Stomach (tissue), 9 donors: Measurements from ENCODE around the gene MAPK9. TPM values are rescaled to one million over a fixed set of nuclear protein-coding genes. Genes with fewer than 3 reads are reported as not detected.

Experiments used
- DNase-seq, 2 donors: peaks; one replicate each; pipeline versions ENCODE4 v3.0.0 to v3.0.0-alpha.2; 2013 to 2019
- H3K27ac ChIP-seq, 5 donors: fragments of 200-600 bp in 4 of 5; sonication (generic) in 4 of 5; one replicate each; pipeline ENCODE4 v1.5.1; 2013 to 2019; ENCODE audit warnings: mild to moderate bottlenecking in 1 of 5, moderate library complexity in 1 of 5
- H3K27me3 ChIP-seq, 3 donors: fragments of 200-600 bp; sonication (generic); one replicate each; pipeline ENCODE4 v1.5.1; 2017 to 2019; ENCODE audit warnings: mixed run types in 1 of 3
- H3K36me3 ChIP-seq, 4 donors: fragments of 200-600 bp; sonication (generic); 1 replicate in 3 of 4; 2 replicates in 1 of 4; pipeline ENCODE4 v1.5.1; 2016 to 2019
- H3K4me1 ChIP-seq, 4 donors: fragments of 200-600 bp; sonication (generic); one replicate each; pipeline ENCODE4 v1.5.1; 2016 to 2019
- H3K4me3 ChIP-seq, 4 donors: fragments of 200-600 bp; sonication (generic) in 3 of 4; one replicate each; pipeline ENCODE4 v1.5.1; 2016 to 2019; ENCODE audit warnings: mild to moderate bottlenecking in 1 of 4
- H3K9me3 ChIP-seq, 4 donors: fragments of 200-600 bp; sonication (generic); one replicate each; pipeline ENCODE4 v1.5.1; 2016 to 2019
- EP300 ChIP-seq: sonication (generic); formaldehyde crosslinking; IDR thresholded peaks from one replicate; pipeline ENCODE4 v1.6.1; 2017; ENCODE audit warnings: antibody characterized with exemption
- POLR2A ChIP-seq, 4 donors: fragments of 450-650 bp; IDR thresholded peaks; one replicate each; pipeline ENCODE4 v1.6.1; 2016; ENCODE audit warnings: antibody characterized with exemption in 4 of 4, control low read depth in 2 of 4, mild to moderate bottlenecking in 1 of 4, moderate library complexity in 1 of 4
- POLR2AphosphoS5 ChIP-seq, 3 donors: sonication (generic); formaldehyde crosslinking; IDR thresholded peaks; one replicate each; pipeline ENCODE4 v1.6.1; 2016; ENCODE audit warnings: antibody characterized with exemption in 3 of 3
- WGBS, 5 donors: extraction: QIAGEN DNeasy Blood & Tissue Kit in 3 of 5; methylation state at CpG; one replicate each; pipeline versions ENCODE4 v1.1.5 to v1.1.7; 2013 to 2018; 5-methylcytosine and 5-hydroxymethylcytosine counted together
- intact Hi-C: fragments of 100-400 bp; cut with DNase I; formaldehyde crosslinking; loops from one replicate; pipeline ENCODE4 v1.15.1; 2023; ENCODE audit warnings: low total_unique reads
- polyA plus RNA-seq, 3 donors: library from polyadenylated mRNA; stranded (reverse); fragments of 200-250 nt; gene quantifications; one replicate each; pipeline ENCODE4 v1.2.3, GENCODE V29; 2013
- total RNA-seq, 5 donors: library from RNA; depleted of rRNA; stranded (reverse); fragments of >200 nt; gene quantifications; one replicate each; pipeline versions ENCODE4 v1.1.0 to v1.2.3, GENCODE V29; 2014 to 2016
- TF ChIP-seq, protein P1 (sequence below), 7 experiments: fragments of 450-650 bp in 4 of 7; fragments of 200-600 bp in 3 of 7; sonication (generic) in 3 of 7; IDR thresholded peaks; one replicate each; pipeline ENCODE4 v1.5.1; 2016 to 2019; ENCODE audit warnings: antibody characterized with exemption in 7 of 7, control low read depth in 2 of 7, mild to moderate bottlenecking in 1 of 7
- donor health status: healthy with polysubstance abuse.
- donor health status: Bipolar disorder and iron deficiency.
- donor health status: healthy.

MAPK9 gene
- total and polyA plus RNA-seq, 8 donors: 9.2 to 43.5 (median 22.3) TPM

DNA sequence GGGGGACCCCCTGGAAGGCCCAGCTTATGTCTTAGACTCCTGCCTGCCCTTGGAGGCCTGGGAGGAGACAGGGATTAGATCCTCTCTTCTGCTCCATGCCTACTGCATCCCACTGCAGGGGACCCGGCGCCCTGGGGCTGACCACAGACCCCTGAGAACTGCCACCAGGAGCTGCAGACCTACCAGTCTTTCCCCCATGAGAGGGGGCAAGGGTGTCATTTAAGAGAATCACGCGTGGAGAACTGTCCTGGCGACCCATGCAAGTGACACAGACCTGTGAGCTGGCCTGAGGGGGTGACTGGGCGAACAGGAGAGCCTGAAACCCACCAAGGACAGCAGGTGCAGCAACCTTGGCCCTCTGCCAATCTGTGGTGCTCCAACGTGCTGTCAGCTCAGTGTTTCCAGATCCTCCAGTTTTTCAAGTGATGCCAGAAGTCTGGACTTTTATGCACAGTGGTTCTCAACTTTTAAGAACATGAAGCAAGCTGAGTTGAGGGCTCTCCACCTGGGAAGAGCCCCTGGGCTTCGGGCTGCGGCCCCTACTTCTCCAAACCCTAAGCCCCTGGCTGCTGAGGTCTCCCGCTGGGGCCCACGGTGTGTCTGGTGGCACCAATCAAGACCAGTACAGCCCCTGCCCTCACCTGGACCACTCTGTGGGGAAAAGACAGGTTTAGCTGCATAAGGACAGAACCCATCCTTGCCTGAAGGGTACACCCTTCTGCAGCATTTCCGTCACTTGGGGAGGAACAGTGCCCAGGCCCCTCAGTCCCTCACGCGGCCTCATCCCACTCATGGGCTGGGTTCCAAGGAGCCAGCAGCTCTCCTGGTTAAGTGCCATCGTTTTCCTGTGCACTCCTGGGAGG lies 43.1 kb upstream of the MAPK9 start:
- Histone ChIP-seq H3K36me3 (peaks cover 0 to 47% (median 30%) of the 10 kb centered on the region in 4 donors), H3K27ac (no peak overlapping the region), H3K27me3 (peaks cover 0 to 19% (median 5%) of the 10 kb centered on the region in 3 donors), H3K9me3 (no peaks in the 10 kb centered on the region), H3K4me3 (no peak overlapping the region), H3K4me1 (peaks cover 0 to 8% (median 0%) of the 10 kb centered on the region in 4 donors)
- WGBS, 5 donors: 75 to 79% (median 77%) methylated on average over 10 to 15 of the region's 15 CpGs
- intact Hi-C loops: no loop called here
- no peak for DNase-seq
- TF ChIP-seq POLR2A (IDR thresholded peaks at IDR 0.05): no peak

DNA sequence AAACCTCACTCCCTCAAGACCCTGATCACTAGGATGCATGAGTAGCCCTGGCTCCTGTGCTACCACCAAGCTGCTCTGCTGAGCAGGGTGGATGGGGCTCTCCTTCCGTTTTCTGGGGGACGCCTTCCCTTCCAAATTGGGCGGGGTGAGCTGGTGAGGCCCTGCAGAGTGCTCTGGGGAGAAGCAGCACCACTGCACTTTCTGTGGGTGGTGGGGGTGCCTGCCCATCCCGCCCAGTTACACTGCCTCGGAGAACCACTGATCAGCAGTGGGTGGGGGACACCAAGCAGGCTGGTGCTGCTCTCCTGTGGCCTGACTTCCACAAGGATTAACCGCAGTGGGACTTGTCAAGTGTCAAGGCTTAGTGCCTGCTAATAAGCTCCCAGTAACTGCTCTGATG lies 42.3 kb upstream of the MAPK9 start:
- H3K36me3 ChIP-seq: peaks cover 0 to 47% (median 30%) of the 10 kb centered on the region in 4 donors
- peaks cover 0 to 8% (median 0%) of the 10 kb centered on the region in 4 donors for H3K4me1 ChIP-seq
- no peaks in the 10 kb centered on the region for H3K9me3 ChIP-seq
- no peak overlapping the region for H3K27ac ChIP-seq
- intact Hi-C loops: no loop called here
- H3K27me3 ChIP-seq: peaks cover 0 to 19% (median 5%) of the 10 kb centered on the region in 3 donors
- TF ChIP-seq EP300: no peak
- no peak for TF ChIP-seq POLR2A (IDR thresholded peaks at IDR 0.05)
- TF ChIP-seq, protein P1, sequence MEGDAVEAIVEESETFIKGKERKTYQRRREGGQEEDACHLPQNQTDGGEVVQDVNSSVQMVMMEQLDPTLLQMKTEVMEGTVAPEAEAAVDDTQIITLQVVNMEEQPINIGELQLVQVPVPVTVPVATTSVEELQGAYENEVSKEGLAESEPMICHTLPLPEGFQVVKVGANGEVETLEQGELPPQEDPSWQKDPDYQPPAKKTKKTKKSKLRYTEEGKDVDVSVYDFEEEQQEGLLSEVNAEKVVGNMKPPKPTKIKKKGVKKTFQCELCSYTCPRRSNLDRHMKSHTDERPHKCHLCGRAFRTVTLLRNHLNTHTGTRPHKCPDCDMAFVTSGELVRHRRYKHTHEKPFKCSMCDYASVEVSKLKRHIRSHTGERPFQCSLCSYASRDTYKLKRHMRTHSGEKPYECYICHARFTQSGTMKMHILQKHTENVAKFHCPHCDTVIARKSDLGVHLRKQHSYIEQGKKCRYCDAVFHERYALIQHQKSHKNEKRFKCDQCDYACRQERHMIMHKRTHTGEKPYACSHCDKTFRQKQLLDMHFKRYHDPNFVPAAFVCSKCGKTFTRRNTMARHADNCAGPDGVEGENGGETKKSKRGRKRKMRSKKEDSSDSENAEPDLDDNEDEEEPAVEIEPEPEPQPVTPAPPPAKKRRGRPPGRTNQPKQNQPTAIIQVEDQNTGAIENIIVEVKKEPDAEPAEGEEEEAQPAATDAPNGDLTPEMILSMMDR (IDR thresholded peaks at IDR 0.05): no peak
- TF ChIP-seq POLR2AphosphoS5 (IDR thresholded peaks at IDR 0.05): no peak
- 71 to 89% (median 84%) methylated on average over 4 to 6 of the region's 6 CpGs for WGBS, 5 donors
- no peak for DNase-seq
- no peak overlapping the region for H3K4me3 ChIP-seq

DNA sequence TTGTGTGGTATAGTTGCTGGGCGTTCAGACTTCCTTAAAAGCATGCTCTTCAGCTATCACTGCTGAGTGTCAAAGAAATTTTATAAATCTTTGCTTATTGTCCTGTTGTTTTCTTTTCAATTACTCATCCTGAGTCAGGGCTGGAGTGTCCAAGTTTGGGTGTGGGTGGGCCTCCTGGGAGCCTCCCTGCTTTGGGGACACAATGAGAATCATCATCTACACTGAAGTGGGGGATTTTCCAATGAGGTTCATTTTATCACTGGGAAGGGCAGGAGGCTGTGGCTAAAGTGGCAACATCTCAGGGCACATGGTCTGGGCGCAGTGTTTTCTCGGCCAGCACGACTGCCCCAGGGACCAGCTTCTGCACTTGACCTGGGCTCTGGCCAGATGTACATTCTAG lies 41.8 kb upstream of the MAPK9 start:
- H3K27ac ChIP-seq: no peak overlapping the region
- no peak for DNase-seq
- no peaks in the 10 kb centered on the region for H3K9me3 ChIP-seq
- H3K27me3 ChIP-seq: peaks cover 0 to 19% (median 5%) of the 10 kb centered on the region in 3 donors
- 82 to 88% (median 85%) methylated on average over 4 of the region's 4 CpGs for WGBS, 5 donors
- TF ChIP-seq, protein P1 (IDR thresholded peaks at IDR 0.05): no peak
- TF ChIP-seq EP300 (no peak), POLR2AphosphoS5 (IDR thresholded peaks at IDR 0.05) (no peak), POLR2A (IDR thresholded peaks at IDR 0.05) (no peak)
- intact Hi-C loops: no loop called here
- H3K4me1 ChIP-seq: peaks cover 0 to 8% (median 0%) of the 10 kb centered on the region in 4 donors
- no peak overlapping the region for H3K4me3 ChIP-seq
- peaks cover 0 to 47% (median 30%) of the 10 kb centered on the region in 4 donors for H3K36me3 ChIP-seq

DNA sequence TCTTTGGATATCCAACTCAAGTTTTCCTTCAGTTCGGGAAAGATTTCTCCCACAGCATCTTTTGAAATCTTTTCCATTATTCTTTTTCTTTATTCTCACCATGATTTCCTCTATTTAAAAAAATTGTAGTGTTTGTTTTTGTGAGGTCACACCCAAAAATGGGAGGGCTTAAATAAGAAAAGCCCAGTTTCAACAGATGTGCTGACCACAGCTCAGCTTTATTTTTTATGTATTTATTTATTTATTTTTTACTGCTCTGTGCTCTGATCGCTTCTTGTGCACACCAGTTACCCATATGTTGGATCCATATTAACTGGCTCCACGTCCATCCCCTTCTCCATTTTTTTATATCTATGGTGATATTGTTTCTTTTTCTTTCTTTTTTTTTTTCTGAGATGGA lies 41.0 kb upstream of the MAPK9 start:
- no peak for DNase-seq
- H3K9me3 ChIP-seq: no peaks in the 10 kb centered on the region
- no peak overlapping the region for H3K4me3 ChIP-seq
- no peak overlapping the region for H3K27ac ChIP-seq
- 79 to 94% (median 86%) methylated on average over 3 of the region's 3 CpGs for WGBS, 5 donors
- H3K36me3 ChIP-seq: peaks cover 0 to 44% (median 32%) of the 10 kb centered on the region in 4 donors
- intact Hi-C loops: no loop called here
- peaks cover 0 to 19% (median 5%) of the 10 kb centered on the region in 3 donors for H3K27me3 ChIP-seq
- peaks cover 0 to 8% (median 0%) of the 10 kb centered on the region in 4 donors for H3K4me1 ChIP-seq
- TF ChIP-seq POLR2A (IDR thresholded peaks at IDR 0.05) (no peak), EP300 (no peak), POLR2AphosphoS5 (IDR thresholded peaks at IDR 0.05) (no peak)
- TF ChIP-seq, protein P1 (IDR thresholded peaks at IDR 0.05): no peak
